ENCODE results near the gene ITPR2. TPM values are rescaled to one million over a fixed set of nuclear protein-coding genes. Genes with fewer than 3 reads are reported as not detected.

ITPR2 gene
- 10 to 100 TPM; 33.5 to 34.6 TPM for total RNA-seq

- peaks cover 36% of the 10 kb centered on the region for H3K4me1 Mint-ChIP-seq (ENCODE audit: low read depth)
- ChIA-PET CTCF (interaction anchor here (0.6 to 4.4 kb wide), 23 partner anchors 9 to 473 kb away, joined by 3 to 38 read pairs (median 5); partner anchors contain the start of gene TM7SF3), POLR2A (interaction anchor here (0.6 to 2.0 kb wide), 20 partner anchors 8 to 1445 kb away, joined by 3 to 9 read pairs (median 4); partner anchors contain the start of genes FGFR1OP2 and TM7SF3)
Measured at GRCh38 chr12:26832822-26833742, at the start of gene ITPR2. Gene ITPR2 (minus strand): TSS chr12:26833194. CDS start chr12:26832781, 413 bp downstream.

DNA sequence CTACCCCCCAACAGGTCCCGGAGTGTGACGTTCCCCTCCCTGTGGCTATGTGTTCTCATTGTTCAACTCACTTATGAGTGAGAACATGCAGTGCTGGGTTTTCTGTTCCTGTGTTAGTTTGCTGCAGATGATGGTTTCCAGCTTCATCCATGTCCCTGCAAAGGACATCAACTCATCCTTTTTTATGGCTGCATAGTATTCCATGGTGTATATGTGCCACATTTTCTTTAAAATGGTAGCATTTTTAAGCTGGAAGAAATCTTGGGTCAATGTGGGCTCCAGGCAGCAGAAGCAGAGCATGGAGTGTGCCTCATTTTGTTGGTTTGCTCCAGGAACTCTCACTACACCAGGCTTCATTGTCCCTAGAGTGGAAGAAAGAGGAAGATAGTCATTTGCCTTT lies 47.6 kb upstream of the ITPR2 start:
- no peak for DNase-seq
- ChIA-PET POLR2A (no interaction called here), CTCF (interaction anchor here (0.9 to 1.2 kb wide), 2 partner anchors 24 to 782 kb away, joined by 3 to 4 read pairs; no protein-coding TSS in a partner anchor)
- Mint-ChIP-seq H3K9me3 (ENCODE audit: insufficient read depth) (no peaks in the 10 kb centered on the region), H3K4me3 (no peak overlapping the region), H3K36me3 (ENCODE audit: low read depth) (no peaks in the 10 kb centered on the region), H3K27me3 (ENCODE audit: low read depth) (peaks cover 5% of the 10 kb centered on the region), H3K27ac (no peak overlapping the region), H3K4me1 (ENCODE audit: low read depth) (peaks cover 10% of the 10 kb centered on the region)
- no peak for ATAC-seq

More at GRCh38 chr12:26832822-26833742, at the start of gene ITPR2:
- peaks cover 16% of the 10 kb centered on the region for H3K36me3 Mint-ChIP-seq (ENCODE audit: low read depth)
- peak within 1 kb of the TSS; percentile 95 for H3K27ac Mint-ChIP-seq
- ATAC-seq (peak; percentile 90), DNase-seq (peak; percentile 94)
- no peaks in the 10 kb centered on the region for H3K27me3 Mint-ChIP-seq (ENCODE audit: low read depth)
- no peaks in the 10 kb centered on the region for H3K9me3 Mint-ChIP-seq (ENCODE audit: insufficient read depth)
- peak within 1 kb of the TSS; percentile 93 for H3K4me3 Mint-ChIP-seq

GRCh38 chr12:26878661-26879119 lies 45.7 kb upstream of the ITPR2 start:
- Mint-ChIP-seq H3K27ac (no peak overlapping the region), H3K27me3 (ENCODE audit: low read depth) (peaks cover 5% of the 10 kb centered on the region), H3K4me3 (no peak overlapping the region), H3K36me3 (ENCODE audit: low read depth) (no peaks in the 10 kb centered on the region), H3K4me1 (ENCODE audit: low read depth) (no peaks in the 10 kb centered on the region), H3K9me3 (ENCODE audit: insufficient read depth) (no peaks in the 10 kb centered on the region)
- DNase-seq (no peak), ATAC-seq (no peak)
- POLR2A ChIA-PET: interaction anchor here (1.0 kb wide), 1 partner anchor 27 kb away, joined by 3 read pairs; no protein-coding TSS in a partner anchor
- CTCF ChIA-PET: interaction anchor here (1.2 to 3.8 kb wide), 5 partner anchors 8 to 45 kb away, joined by 3 to 18 read pairs (median 5); partner anchors contain the start of gene ITPR2

DNA sequence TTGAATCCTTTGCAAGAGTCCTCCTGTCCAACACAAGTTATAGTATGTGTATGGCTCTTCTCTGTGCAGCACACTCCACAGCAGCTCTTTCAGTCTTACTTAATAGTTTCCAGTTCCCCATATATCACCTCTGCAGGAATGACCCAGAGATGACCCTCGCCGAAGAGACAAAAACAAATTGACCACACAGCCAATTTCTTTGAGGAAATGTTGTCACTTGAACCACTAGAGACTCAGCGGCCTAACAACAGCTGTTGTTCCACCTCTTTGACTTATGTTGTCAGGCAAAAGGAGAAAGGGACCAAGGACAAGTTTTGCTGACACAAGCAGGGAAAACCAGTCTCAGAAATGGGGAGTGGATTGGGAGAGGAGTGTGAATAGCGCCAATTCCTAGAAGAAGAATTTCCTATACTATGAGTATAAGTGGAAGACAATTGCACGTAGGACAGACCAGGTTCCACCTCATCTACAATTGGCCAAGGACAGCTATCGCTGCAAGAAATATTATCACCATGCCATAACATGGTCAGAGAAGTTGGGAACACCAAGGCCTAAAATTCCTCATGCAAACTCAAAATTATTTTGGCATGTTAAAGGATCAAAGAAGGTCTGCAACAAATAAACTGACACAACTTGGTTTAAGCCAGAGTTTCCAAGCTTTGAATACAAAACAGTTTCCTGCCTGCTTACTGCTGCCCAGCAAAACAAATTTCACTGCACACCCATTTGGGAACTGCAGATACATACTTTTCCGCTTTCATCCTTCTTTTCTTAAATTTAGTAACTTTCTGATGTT lies 41.7 kb upstream of the ITPR2 start:
- H3K4me3 Mint-ChIP-seq: no peak overlapping the region
- ChIA-PET CTCF (interaction anchor here (1.4 to 3.6 kb wide), 3 partner anchors 8 to 14 kb away, joined by 3 to 37 read pairs (median 8); no protein-coding TSS in a partner anchor), POLR2A (no interaction called here)
- H3K27me3 Mint-ChIP-seq (ENCODE audit: low read depth): no peaks in the 10 kb centered on the region
- peaks cover 15% of the 10 kb centered on the region for H3K4me1 Mint-ChIP-seq (ENCODE audit: low read depth)
- no peaks in the 10 kb centered on the region for H3K36me3 Mint-ChIP-seq (ENCODE audit: low read depth)
- H3K9me3 Mint-ChIP-seq (ENCODE audit: insufficient read depth): no peaks in the 10 kb centered on the region
- DNase-seq (no peak), ATAC-seq (no peak)
- H3K27ac Mint-ChIP-seq: no peak overlapping the region

GRCh38 chr12:26872625-26873024 lies 39.6 kb upstream of the ITPR2 start:
- Mint-ChIP-seq H3K27ac (no peak overlapping the region), H3K4me1 (ENCODE audit: low read depth) (peaks cover 21% of the 10 kb centered on the region), H3K36me3 (ENCODE audit: low read depth) (no peaks in the 10 kb centered on the region), H3K27me3 (ENCODE audit: low read depth) (no peaks in the 10 kb centered on the region), H3K4me3 (no peak overlapping the region), H3K9me3 (ENCODE audit: insufficient read depth) (no peaks in the 10 kb centered on the region)
- DNase-seq: no peak
- ATAC-seq: no peak
- POLR2A ChIA-PET: interaction anchor here (1.1 kb wide), 1 partner anchor 40 kb away, joined by 3 read pairs; no protein-coding TSS in a partner anchor
- CTCF ChIA-PET: interaction anchor here (2.1 kb wide), 1 partner anchor 13 kb away, joined by 9 read pairs; no protein-coding TSS in a partner anchor

DNA sequence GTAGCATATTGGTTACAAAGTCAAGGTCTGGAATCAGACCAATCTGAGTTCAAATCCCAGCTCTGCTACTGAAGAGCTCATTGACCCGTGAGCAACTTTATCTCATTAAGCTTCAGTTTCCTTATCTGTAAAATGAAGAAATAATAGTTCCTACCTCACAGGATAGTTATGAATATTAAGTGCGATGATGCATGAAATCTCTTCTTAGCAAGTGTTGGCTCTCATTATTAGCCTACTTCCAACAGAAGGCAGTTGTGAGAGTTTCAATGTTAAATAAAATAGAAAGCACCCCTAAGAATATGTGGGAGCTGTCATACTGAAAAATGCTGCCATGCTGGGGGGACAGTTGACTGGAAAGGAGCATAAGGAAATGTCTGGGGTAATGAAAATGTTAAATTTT lies 39.0 kb upstream of the ITPR2 start:
- Mint-ChIP-seq H3K4me3 (no peak overlapping the region), H3K4me1 (ENCODE audit: low read depth) (peaks cover 27% of the 10 kb centered on the region), H3K9me3 (ENCODE audit: insufficient read depth) (no peaks in the 10 kb centered on the region), H3K27ac (no peak overlapping the region), H3K36me3 (ENCODE audit: low read depth) (no peaks in the 10 kb centered on the region), H3K27me3 (ENCODE audit: low read depth) (no peaks in the 10 kb centered on the region)
- ATAC-seq: no peak
- DNase-seq: no peak
- ChIA-PET CTCF (interaction anchor here (2.1 kb wide), 1 partner anchor 14 kb away, joined by 9 read pairs; no protein-coding TSS in a partner anchor), POLR2A (interaction anchor here (1.1 kb wide), 1 partner anchor 40 kb away, joined by 3 read pairs; no protein-coding TSS in a partner anchor)

GRCh38 chr12:26870491-26871419 lies 37.8 kb upstream of the ITPR2 start:
- CTCF ChIA-PET: interaction anchor here (1.5 to 3.2 kb wide), 5 partner anchors 9 to 39 kb away, joined by 4 to 17 read pairs (median 5); no protein-coding TSS in a partner anchor
- POLR2A ChIA-PET: interaction anchor here (0.6 kb wide), 1 partner anchor 327 kb away, joined by 3 read pairs; no protein-coding TSS in a partner anchor
- peaks cover 28% of the 10 kb centered on the region for H3K4me1 Mint-ChIP-seq (ENCODE audit: low read depth)
- DNase-seq (no peak), ATAC-seq (no peak)
- no peak overlapping the region for H3K27ac Mint-ChIP-seq
- H3K9me3 Mint-ChIP-seq (ENCODE audit: insufficient read depth): no peaks in the 10 kb centered on the region
- no peaks in the 10 kb centered on the region for H3K36me3 Mint-ChIP-seq (ENCODE audit: low read depth)
- no peaks in the 10 kb centered on the region for H3K27me3 Mint-ChIP-seq (ENCODE audit: low read depth)
- no peak overlapping the region for H3K4me3 Mint-ChIP-seq

GRCh38 chr12:26869908-26870459 lies 37.0 kb upstream of the ITPR2 start:
- POLR2A ChIA-PET: no interaction called here
- H3K27ac Mint-ChIP-seq: no peak overlapping the region
- peaks cover 28% of the 10 kb centered on the region for H3K4me1 Mint-ChIP-seq (ENCODE audit: low read depth)
- no peak for DNase-seq
- no peak overlapping the region for H3K4me3 Mint-ChIP-seq
- H3K36me3 Mint-ChIP-seq (ENCODE audit: low read depth): no peaks in the 10 kb centered on the region
- no peaks in the 10 kb centered on the region for H3K27me3 Mint-ChIP-seq (ENCODE audit: low read depth)
- CTCF ChIA-PET: interaction anchor here (1.5 to 3.2 kb wide), 5 partner anchors 10 to 38 kb away, joined by 4 to 17 read pairs (median 5); no protein-coding TSS in a partner anchor
- ATAC-seq: no peak
- H3K9me3 Mint-ChIP-seq (ENCODE audit: insufficient read depth): no peaks in the 10 kb centered on the region

DNA sequence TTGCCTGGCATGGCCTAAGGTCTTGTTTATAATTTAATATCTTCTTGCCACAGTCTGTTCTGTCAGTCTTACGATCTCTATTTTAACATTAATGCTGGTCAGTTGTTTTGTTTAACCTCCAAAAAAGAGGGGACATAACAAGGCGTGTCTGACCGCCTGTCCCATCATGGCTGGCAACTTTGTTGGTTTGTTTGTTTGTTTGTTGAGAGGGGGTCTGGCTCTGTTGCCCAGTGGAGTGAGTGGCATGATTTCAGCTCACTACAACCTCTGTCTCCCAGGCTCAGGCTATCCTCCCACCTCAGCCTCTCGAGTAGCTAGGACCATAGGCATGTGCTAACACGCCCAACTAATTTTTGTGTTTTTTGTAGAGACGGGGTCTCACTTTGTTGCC lies 36.1 kb upstream of the ITPR2 start:
- CTCF ChIA-PET: interaction anchor here (1.3 to 3.2 kb wide), 5 partner anchors 11 to 36 kb away, joined by 3 to 15 read pairs (median 6); partner anchors contain the start of gene ITPR2
- POLR2A ChIA-PET: no interaction called here
- H3K27ac Mint-ChIP-seq: no peak overlapping the region
- H3K27me3 Mint-ChIP-seq (ENCODE audit: low read depth): no peaks in the 10 kb centered on the region
- no peak for ATAC-seq
- no peak overlapping the region for H3K4me3 Mint-ChIP-seq
- H3K36me3 Mint-ChIP-seq (ENCODE audit: low read depth): no peaks in the 10 kb centered on the region
- no peaks in the 10 kb centered on the region for H3K9me3 Mint-ChIP-seq (ENCODE audit: insufficient read depth)
- H3K4me1 Mint-ChIP-seq (ENCODE audit: low read depth): peaks cover 28% of the 10 kb centered on the region
- no peak for DNase-seq

GRCh38 chr12:26868447-26869103 lies 35.6 kb upstream of the ITPR2 start:
- Mint-ChIP-seq H3K27me3 (ENCODE audit: low read depth) (no peaks in the 10 kb centered on the region), H3K9me3 (ENCODE audit: insufficient read depth) (no peaks in the 10 kb centered on the region), H3K27ac (no peak overlapping the region), H3K4me1 (ENCODE audit: low read depth) (peaks cover 28% of the 10 kb centered on the region), H3K4me3 (no peak overlapping the region), H3K36me3 (ENCODE audit: low read depth) (no peaks in the 10 kb centered on the region)
- ATAC-seq: no peak
- ChIA-PET POLR2A (no interaction called here), CTCF (interaction anchor here (1.0 to 3.2 kb wide), 7 partner anchors 9 to 145 kb away, joined by 3 to 15 read pairs (median 5); partner anchors contain the start of genes ITPR2 and TM7SF3)
- DNase-seq: no peak
